GM18498 (cell line): ENCODE data around the gene HSPB9.

Experiments
- ATAC-seq: cut with Tn5 transposase; IDR thresholded peaks from one replicate; pipeline ENCODE4 v1.9.1; 2021; ENCODE audit warnings: mild to moderate bottlenecking, moderate library complexity; ENCODE audit not compliant: unreplicated experiment

HSPB9 gene

GRCh38 chr17:42122371-42123303 lies at the start of gene HSPB9:
HSPB9 (plus strand) TSS chr17:42122804; CDS start chr17:42122851, 47 bp downstream.
- no peak for ATAC-seq

GRCh38 chr17:42075789-42076188 lies 46.8 kb upstream of the HSPB9 start:
- no peak for ATAC-seq

- no peak for ATAC-seq
Observed at GRCh38 chr17:42076797-42077559, 45.6 kb upstream of the HSPB9 start.

- no peak for ATAC-seq
Observed at GRCh38 chr17:42077755-42078154, 44.8 kb upstream of the HSPB9 start.

DNA sequence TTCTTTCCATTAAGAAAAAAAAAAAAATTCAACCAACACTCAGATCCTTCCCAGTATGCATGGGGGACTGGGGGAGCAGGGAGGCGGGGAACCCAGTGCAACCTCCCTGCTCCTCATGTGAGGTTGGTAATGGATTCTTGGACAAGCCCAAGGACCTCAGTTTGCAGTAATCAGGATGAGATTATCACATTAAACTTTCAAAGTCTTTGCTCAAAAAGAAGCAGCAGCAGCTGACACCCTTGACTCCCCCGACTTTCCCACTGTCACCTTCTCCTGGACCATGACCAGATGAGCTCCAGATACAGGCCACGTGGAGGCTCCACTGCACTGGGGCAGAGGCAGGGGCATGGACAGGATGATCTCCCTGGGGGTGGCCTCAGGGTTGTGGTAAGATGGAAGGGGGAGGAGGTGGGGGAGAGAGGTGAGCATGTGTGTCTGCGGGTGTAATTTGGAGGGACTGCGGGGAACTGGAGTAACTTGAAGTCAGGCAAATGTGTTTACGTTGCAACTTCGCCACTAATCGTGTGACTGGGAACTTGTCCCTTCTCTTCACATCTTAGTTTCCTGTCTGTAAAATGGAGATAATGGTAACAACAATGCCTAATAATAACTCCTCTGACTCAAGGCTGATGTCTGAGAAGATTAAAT lies 44.1 kb upstream of the HSPB9 start:
- ATAC-seq, result no peak

DNA sequence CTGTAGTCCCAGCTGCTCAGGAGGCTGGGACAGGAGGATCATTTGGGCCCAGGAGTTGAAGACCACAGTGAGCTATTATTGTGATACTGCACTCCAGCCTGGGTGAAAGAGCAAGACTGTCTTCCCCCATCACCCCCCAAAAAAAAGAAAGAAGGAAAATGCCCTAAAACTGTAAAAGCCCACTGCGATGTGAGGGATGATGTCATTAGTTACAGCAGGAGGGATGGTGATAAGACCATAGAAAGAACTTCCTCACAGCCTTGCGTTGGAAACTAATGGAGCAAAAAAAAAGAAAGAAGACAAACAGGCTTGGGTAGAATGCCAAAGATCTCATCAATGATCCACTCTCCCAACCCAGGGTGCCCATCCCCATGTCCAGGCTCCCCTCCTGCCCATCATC lies 43.1 kb upstream of the HSPB9 start:
- no peak for ATAC-seq

- ATAC-seq, result no peak
Observed at GRCh38 chr17:42081516-42082129, 41.0 kb upstream of the HSPB9 start.

DNA sequence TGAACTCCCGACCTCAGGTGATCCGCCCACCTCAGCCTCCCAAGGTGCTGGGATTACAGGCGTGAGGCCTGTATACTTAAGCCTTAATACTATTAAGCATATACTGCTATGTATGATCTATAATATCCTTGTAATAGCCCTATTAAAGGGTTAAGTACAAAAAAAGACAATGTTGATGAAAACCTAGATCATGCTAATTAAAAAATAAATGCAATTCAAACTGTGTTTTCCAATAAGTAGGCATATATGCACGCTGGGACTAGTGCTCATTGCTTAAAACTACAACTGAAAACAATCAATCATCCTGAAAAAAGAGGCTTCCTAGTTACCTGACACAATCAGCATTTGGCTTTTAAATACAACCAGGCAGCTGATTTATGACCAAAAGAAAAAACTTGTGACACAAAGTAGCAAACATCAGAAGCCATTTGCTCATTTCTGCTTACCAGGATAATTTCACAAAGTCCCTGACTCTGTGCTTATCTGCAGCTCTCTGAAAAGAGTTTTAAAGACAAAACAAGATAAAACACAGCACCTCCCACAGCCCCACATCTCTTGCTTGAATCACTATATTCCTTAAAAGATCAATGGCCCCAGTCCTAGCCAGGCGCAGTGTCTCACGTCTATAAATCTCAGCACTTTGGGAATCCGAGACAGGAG lies 35.4 kb upstream of the HSPB9 start:
- ATAC-seq, result no peak

DNA sequence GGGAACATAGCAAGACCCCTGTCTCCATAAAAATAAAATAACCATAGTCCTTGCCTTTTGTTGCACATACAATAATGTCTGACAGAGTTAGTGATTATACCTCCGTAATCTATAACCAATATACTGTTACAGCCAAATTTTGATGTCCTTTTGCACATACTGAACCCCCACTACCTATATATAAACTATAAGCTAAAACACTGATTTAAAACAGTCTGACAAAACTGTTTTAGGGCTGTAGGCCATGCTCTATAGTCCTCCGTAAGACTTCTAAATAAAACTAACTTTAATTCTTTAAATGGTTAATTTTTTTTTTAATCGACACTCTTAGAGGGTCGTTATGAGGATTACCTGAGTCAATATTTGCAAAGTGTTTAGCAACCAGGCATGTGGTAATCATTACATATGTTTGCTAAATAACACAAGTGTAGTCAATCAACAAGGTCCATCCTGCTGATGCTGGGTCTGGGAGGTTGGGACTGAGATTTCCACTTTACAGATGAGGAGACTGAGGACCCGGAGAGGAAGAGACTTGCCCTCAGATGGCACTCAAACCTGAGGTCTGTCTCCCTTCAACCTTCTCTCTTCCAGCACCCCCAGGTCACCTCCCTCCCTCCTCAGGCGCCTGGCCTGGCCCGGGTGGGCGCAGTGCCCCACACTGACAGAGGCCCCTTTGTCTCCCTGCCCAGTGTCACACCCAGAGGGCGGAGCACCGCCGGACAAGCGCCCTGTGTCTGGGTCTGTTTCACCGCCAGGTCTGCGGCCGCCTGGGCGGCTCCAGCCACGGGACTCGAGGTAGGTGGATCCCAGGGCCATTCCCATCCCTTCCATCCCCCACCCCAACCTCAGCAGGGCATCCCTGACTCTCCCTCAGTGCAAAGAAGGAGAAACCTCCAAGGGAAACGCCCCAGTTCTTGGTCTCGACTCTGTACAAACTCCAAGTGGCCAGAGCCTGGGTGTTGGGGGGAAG lies 34.6 kb upstream of the HSPB9 start:
- ATAC-seq, result no peak

GRCh38 chr17:42088736-42089135 lies 33.9 kb upstream of the HSPB9 start:
- ATAC-seq, result no peak

GRCh38 chr17:42090964-42091790 lies 31.4 kb upstream of the HSPB9 start:
- no peak for ATAC-seq

DNA sequence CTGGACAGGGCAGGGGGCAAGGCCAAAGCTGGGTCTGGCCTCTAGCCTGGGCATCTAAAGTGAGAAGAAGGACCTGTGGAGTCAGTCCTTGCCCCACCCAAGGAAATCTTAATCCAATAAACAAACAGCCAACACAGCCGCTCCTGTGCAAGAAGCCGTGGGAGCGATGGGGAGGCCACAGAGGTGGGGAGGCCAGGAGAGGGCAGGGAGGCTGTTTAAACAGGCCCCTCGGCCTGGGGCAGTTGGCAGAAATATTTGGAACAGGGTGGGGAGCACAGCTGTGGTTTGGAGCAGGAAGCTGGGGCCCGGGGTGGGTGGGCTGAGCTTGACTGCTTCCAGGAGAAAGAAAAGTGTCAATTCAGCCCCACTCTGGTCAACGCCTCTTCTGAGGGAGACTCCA lies 29.7 kb upstream of the HSPB9 start:
- ATAC-seq, result no peak

- ATAC-seq, result no peak
Observed at GRCh38 chr17:42094375-42095069, 28.1 kb upstream of the HSPB9 start.

GRCh38 chr17:42096360-42097111 lies 26.1 kb upstream of the HSPB9 start:
- ATAC-seq, result no peak

DNA sequence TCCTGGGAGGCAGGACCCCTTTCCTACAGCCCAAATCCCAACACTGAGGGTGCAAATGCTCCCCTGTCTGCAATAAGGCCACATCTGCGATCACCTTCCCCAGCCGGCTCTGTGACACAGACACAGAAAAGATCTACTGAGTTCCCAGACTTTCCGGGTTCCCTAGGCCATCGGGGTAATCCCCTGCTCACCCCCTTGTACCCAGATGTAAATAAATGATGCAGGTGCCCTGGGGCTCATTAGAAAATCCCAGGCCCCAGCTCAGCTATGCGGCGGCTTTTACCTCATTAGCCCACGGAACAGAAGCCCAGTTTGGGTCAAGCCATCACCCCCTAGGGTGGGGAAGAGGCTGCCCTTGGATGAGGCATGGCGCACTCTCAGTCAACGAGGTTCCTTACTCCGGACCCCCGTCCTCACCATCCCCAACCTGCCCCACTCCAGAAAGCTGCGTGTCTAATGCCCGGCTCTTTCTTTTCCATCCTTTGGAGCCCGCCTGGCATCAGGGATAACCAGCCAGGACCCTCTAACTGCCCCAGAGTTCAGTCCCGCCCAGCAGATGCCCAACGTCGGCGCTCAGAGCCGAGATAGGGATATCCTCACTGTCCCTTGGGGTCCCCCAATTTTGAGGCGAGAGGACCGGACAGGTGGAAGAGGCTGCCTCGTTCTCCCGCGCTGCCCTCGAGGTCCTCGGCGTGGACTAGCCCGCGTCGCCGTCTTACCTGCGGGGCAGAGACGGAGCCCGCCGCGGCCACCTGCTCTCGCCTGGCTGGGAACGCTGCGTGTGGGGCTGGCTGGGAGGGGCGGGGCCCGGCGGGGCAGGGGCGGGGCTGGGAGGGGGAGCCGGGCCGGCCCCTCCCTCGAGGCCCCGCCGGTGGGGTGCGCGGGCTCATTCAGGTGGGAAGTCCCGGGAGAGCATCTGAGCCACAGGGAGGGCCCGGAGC lies 24.6 kb upstream of the HSPB9 start, which contains the start of gene ZNF385C:
ZNF385C (minus strand) TSS at position 783 of the 941 bp plus-strand sequence. CDS start 35,417 bp downstream, outside the sequence.
- no peak for ATAC-seq
